ENCODE data around the gene ST3GAL3.

DNA sequence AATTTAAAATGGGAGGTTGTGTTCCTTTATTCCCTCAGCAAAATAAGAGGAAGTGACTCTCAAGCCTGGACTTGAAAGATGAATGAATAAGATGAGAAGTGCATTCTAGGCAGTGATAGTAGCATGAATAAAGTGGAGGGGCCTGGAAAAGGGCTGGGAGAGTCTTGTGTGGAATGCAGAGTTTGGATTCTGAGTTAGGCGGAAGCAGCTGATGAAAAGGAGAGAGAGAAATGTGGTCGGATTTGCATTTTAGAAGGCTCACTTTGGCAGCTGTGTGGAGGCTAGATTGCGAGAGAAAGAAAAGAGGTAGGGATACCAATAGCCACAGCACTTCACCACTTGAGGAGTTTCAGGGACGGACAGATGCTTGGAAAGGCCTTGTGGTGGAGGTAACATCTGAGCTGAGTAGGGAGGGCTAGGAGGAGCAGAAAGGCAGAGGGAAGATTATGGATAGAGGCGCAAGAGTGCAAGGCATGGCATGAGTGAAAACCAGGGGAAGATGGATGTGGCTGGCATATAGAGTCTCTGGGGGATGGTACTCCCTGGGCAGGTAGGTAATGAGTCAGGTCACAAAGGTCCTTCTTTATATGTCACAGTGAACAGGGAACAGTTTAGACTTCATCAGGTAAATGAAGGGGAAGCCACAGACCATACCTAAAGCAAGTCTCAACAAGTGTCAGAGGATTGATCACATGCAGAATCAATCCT is 59.6 kb downstream of the ST3GAL3 start:
- TF ChIP-seq, protein P1, sequence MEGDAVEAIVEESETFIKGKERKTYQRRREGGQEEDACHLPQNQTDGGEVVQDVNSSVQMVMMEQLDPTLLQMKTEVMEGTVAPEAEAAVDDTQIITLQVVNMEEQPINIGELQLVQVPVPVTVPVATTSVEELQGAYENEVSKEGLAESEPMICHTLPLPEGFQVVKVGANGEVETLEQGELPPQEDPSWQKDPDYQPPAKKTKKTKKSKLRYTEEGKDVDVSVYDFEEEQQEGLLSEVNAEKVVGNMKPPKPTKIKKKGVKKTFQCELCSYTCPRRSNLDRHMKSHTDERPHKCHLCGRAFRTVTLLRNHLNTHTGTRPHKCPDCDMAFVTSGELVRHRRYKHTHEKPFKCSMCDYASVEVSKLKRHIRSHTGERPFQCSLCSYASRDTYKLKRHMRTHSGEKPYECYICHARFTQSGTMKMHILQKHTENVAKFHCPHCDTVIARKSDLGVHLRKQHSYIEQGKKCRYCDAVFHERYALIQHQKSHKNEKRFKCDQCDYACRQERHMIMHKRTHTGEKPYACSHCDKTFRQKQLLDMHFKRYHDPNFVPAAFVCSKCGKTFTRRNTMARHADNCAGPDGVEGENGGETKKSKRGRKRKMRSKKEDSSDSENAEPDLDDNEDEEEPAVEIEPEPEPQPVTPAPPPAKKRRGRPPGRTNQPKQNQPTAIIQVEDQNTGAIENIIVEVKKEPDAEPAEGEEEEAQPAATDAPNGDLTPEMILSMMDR (IDR thresholded peaks at IDR 0.05), result no peak
- TF ChIP-seq POLR2A (IDR thresholded peaks at IDR 0.05), result no peak
